HCT116 (cell line): ENCODE data around the gene SPEM3. TPM values are rescaled to one million over a fixed set of nuclear protein-coding genes. Genes with fewer than 3 reads are reported as not detected.

ENCODE experiments used
- ATAC-seq: fragments of 200-7000 bp; cut with Tn5 transposase; 2 replicates; pipeline ENCODE4 v1.9.1; 2020; ENCODE audit warnings: mild to moderate bottlenecking, moderate library complexity
- BruUV-seq: library from RNA; stranded (reverse); fragments of 400-500 nt; replicated peaks from 2 replicates; lab custom pipeline; 2021; lab: Mats Ljungman, UMichigan
- CTCF ChIA-PET: fragments of 300-600 bp; sonication (Branson Sonifier 250); formaldehyde crosslinking; loops from one replicate; lab custom pipeline; 2021; ENCODE audit warnings: antibody characterized with exemption; lab: Charles Lee
- POLR2A ChIA-PET: fragments of 300-600, 350-600 bp; sonication (Branson Sonifier 250); formaldehyde crosslinking; loops from one replicate; lab custom pipeline; 2021; ENCODE audit warnings: antibody characterized with exemption; lab: Charles Lee
- RAD21 ChIA-PET, 2 experiments: fragments of 300-600 bp; sonication (Branson Sonifier 250); formaldehyde crosslinking; loops; one replicate each; lab custom pipeline; 2023; ENCODE audit warnings: low total read pairs in 2 of 2; ENCODE audit not compliant: uncharacterized antibody in 2 of 2, unreplicated experiment in 2 of 2, low non-redundant PET in 1 of 2; lab: Charles Lee
- DNase-seq: peaks from one replicate; pipeline ENCODE4 v3.0.0-alpha.2; 2010; ENCODE audit warnings: low read depth, low spot score
- H2AFZ ChIP-seq: fragments of 200-600 bp; shearing (Covaris generic), sonication (generic); 2 replicates; pipeline ENCODE4 v1.6.1; 2017; ENCODE audit warnings: low read depth, mixed run types, mixed read lengths, antibody characterized with exemption, low read length; ENCODE audit not compliant: poor library complexity, severe bottlenecking
- H3K27ac ChIP-seq: 2 replicates; pipeline ENCODE4 v1.5.1; 2012; ENCODE audit warnings: low read depth, low read length
- H3K27me3 ChIP-seq: fragments of 200-600 bp; sonication (generic); 2 replicates; pipeline ENCODE4 v1.6.1; 2016; ENCODE audit warnings: mixed run types, low read length, mixed read lengths; ENCODE audit not compliant: insufficient read depth
- H3K36me3 ChIP-seq, 2 experiments: fragments of 200-500 bp in 1 of 2; fragments of 200-600 bp in 1 of 2; sonication (Bioruptor generic) in 1 of 2; sonication (generic) in 1 of 2; 2 replicates each; pipeline versions ENCODE4 v1.5.1 to v1.6.1; 2014 to 2016; ENCODE audit warnings: low read length in 2 of 2, inconsistent platforms in 1 of 2, mixed read lengths in 1 of 2, mixed run types in 1 of 2; ENCODE audit not compliant: insufficient read depth in 2 of 2, control insufficient read depth in 1 of 2
- H3K4me1 ChIP-seq, 2 experiments: fragments of 200-600 bp in 1 of 2; sonication (generic) in 1 of 2; 2 replicates each; pipeline versions ENCODE4 v1.5.1 to v1.6.1; 2012 to 2017; ENCODE audit warnings: low read length in 2 of 2, inconsistent platforms in 1 of 2, mild to moderate bottlenecking in 1 of 2, mixed read lengths in 1 of 2, mixed run types in 1 of 2, moderate library complexity in 1 of 2; ENCODE audit not compliant: insufficient read depth in 2 of 2, control insufficient read depth in 1 of 2
- H3K4me2 ChIP-seq: fragments of 200-600 bp; sonication (generic); 2 replicates; pipeline ENCODE4 v1.6.1; 2017; ENCODE audit warnings: mixed run types, low read length, mixed read lengths
- H3K4me3 ChIP-seq, 2 experiments: fragments of 200-600 bp in 1 of 2; sonication (generic) in 1 of 2; replicated peaks in 1 of 2; 2 replicates each; pipeline ENCODE4 v1.5.1; 2011 to 2016; ENCODE audit warnings: low read length in 2 of 2, control low read depth in 1 of 2, low read depth in 1 of 2, mild to moderate bottlenecking in 1 of 2, mixed read lengths in 1 of 2, mixed run types in 1 of 2
- H3K79me2 ChIP-seq: fragments of 200-600 bp; sonication (generic); 2 replicates; pipeline ENCODE4 v1.6.1; 2017; ENCODE audit warnings: mild to moderate bottlenecking, mixed run types, low read length, moderate library complexity, mixed read lengths; ENCODE audit not compliant: insufficient read depth
- H3K9ac ChIP-seq: fragments of 200-600 bp; sonication (generic); 2 replicates; pipeline ENCODE4 v1.6.1; 2016; ENCODE audit warnings: low read length, mixed read lengths
- H3K9me2 ChIP-seq: fragments of 200-600 bp; sonication (generic), shearing (Covaris generic); 2 replicates; pipeline ENCODE4 v1.6.1; 2017; ENCODE audit warnings: mixed run types, mild to moderate bottlenecking, moderate library complexity; ENCODE audit not compliant: insufficient read depth
- H3K9me3 ChIP-seq, 2 experiments: fragments of 200-500 bp in 1 of 2; fragments of 200-600 bp in 1 of 2; sonication (Bioruptor generic) in 1 of 2; sonication (generic) in 1 of 2; 2 replicates each; pipeline ENCODE4 v1.6.1; 2014 to 2017; ENCODE audit warnings: low read length in 2 of 2, mixed read lengths in 2 of 2, inconsistent platforms in 1 of 2, low read depth in 1 of 2, mild to moderate bottlenecking in 1 of 2, mixed run types in 1 of 2, moderate library complexity in 1 of 2; ENCODE audit not compliant: control insufficient read depth in 1 of 2, insufficient read depth in 1 of 2
- H4K20me1 ChIP-seq: fragments of 200-600 bp; sonication (generic), shearing (Covaris generic); 2 replicates; pipeline ENCODE4 v1.6.1; 2017; ENCODE audit warnings: mixed run types, mild to moderate bottlenecking, moderate library complexity; ENCODE audit not compliant: insufficient read depth
- ATF3 ChIP-seq: IDR thresholded peaks from 2 replicates; pipeline ENCODE4 v1.6.1; 2012
- MAX ChIP-seq: IDR thresholded peaks from 2 replicates; pipeline ENCODE4 v1.6.1; 2012
- POLR2AphosphoS5 ChIP-seq: IDR thresholded peaks from 2 replicates; pipeline ENCODE4 v1.6.1; 2011; ENCODE audit warnings: mild to moderate bottlenecking, low read depth, low read length, moderate library complexity
- REST ChIP-seq: IDR thresholded peaks from 2 replicates; pipeline ENCODE4 v1.6.1; 2012; ENCODE audit warnings: low read depth
- ZFX ChIP-seq: fragments of 450-650 bp; IDR thresholded peaks from 2 replicates; pipeline ENCODE4 v1.6.1; 2017
- intact Hi-C: fragments of 100-400 bp; cut with micrococcal nuclease; formaldehyde crosslinking; loops from 2 replicates; pipeline ENCODE4 v1.10.0; 2022
- total RNA-seq: library from RNA; stranded (reverse); gene quantifications from one replicate; pipeline ENCODE4 v1.2.1, GENCODE V29; 2021; ENCODE audit not compliant: unreplicated experiment

SPEM3 gene
- total RNA-seq, 1 experiment from 2014 or later: not detected

- no peak overlapping the region for H3K4me2 ChIP-seq
- intact Hi-C loops: no loop called here
- H4K20me1 ChIP-seq: no peaks in the 10 kb centered on the region
- ChIA-PET CTCF (no interaction called here), POLR2A (no interaction called here), RAD21 (no interaction called here)
- no peak for DNase-seq
- no peak overlapping the region for H3K4me3 ChIP-seq
- H3K79me2 ChIP-seq: peaks cover 2% of the 10 kb centered on the region; the same call in 1 of the 2 replicates
- H2AFZ ChIP-seq: no peak overlapping the region
- no peak overlapping the region for H3K9ac ChIP-seq
- BruUV-seq: no TSS peak
- no peak for TF ChIP-seq ZFX
- TF ChIP-seq REST: no peak
- TF ChIP-seq POLR2AphosphoS5: no peak
- TF ChIP-seq MAX: no peak
- no peak for TF ChIP-seq ATF3
- TF ChIP-seq, all 23 proteins: peak for 0
- H3K27me3 ChIP-seq: no peaks in the 10 kb centered on the region
- H3K27ac ChIP-seq: no peak overlapping the region
- H3K4me1 ChIP-seq: peaks cover 8 to 17% of the 10 kb centered on the region in 2 experiments; a peak in 3 of 4 replicates
- no peaks in the 10 kb centered on the region for H3K9me3 ChIP-seq
- no peak for ATAC-seq
- H3K9me2 ChIP-seq: no peaks in the 10 kb centered on the region
- H3K36me3 ChIP-seq: peaks cover 0 to 6% of the 10 kb centered on the region in 2 experiments; a peak in 1 of 4 replicates
These were observed 18.9 kb upstream of the SPEM3 start for GRCh38 chr17:7409716-7410115.
